ENCODE measurements around the gene SPPL3. TPM values are rescaled to one million over a fixed set of nuclear protein-coding genes. Genes with fewer than 3 reads are reported as not detected.

The SPPL3 gene
- total RNA-seq, 1 experiment from 2014 or later, result 32.5 TPM

- no peaks in the 10 kb centered on the region for H3K27me3 Mint-ChIP-seq (ENCODE audit: low read depth)
- H3K4me1 Mint-ChIP-seq, result peaks cover 3% of the 10 kb centered on the region
- H3K9me3 Mint-ChIP-seq, result no peaks in the 10 kb centered on the region
- DNase-seq (ENCODE audit: low spot score), result no peak
- H3K27ac Mint-ChIP-seq, result no peak overlapping the region
- TF ChIP-seq CREM (CRISPR knock-in tag; IDR thresholded peaks at IDR 0.05) (no peak), E2F4 (CRISPR knock-in tag; IDR thresholded peaks at IDR 0.05; ENCODE audit: borderline replicate concordance, low read depth) (no peak), ATF6 (CRISPR knock-in tag; IDR thresholded peaks at IDR 0.05) (no peak), SMAD3 (CRISPR knock-in tag; IDR thresholded peaks at IDR 0.05; ENCODE audit: borderline replicate concordance) (no peak), USF1 (CRISPR knock-in tag; IDR thresholded peaks at IDR 0.05) (no peak), RELA (CRISPR knock-in tag; IDR thresholded peaks at IDR 0.05; ENCODE audit: borderline replicate concordance) (no peak), AR (CRISPR knock-in tag; IDR thresholded peaks at IDR 0.05) (no peak), SP1 (CRISPR knock-in tag; conservative IDR thresholded peaks at IDR 0.05) (no peak), PRDM15 (CRISPR knock-in tag; IDR thresholded peaks at IDR 0.05) (no peak), IRF2 (CRISPR knock-in tag; IDR thresholded peaks at IDR 0.05; ENCODE audit: borderline replicate concordance, low read depth) (no peak)
- TF ChIP-seq, protein P1, sequence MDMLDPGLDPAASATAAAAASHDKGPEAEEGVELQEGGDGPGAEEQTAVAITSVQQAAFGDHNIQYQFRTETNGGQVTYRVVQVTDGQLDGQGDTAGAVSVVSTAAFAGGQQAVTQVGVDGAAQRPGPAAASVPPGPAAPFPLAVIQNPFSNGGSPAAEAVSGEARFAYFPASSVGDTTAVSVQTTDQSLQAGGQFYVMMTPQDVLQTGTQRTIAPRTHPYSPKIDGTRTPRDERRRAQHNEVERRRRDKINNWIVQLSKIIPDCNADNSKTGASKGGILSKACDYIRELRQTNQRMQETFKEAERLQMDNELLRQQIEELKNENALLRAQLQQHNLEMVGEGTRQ (CRISPR knock-in tag; IDR thresholded peaks at IDR 0.05), result no peak
- ChIA-PET CTCF (no interaction called here), POLR2A (no interaction called here)
- H3K36me3 Mint-ChIP-seq, result no peaks in the 10 kb centered on the region
- no peak for ATAC-seq
- no peak overlapping the region for H3K4me3 Mint-ChIP-seq
These were observed 37.3 kb upstream of the SPPL3 start for GRCh38 chr12:120941412-120941811.

DNA sequence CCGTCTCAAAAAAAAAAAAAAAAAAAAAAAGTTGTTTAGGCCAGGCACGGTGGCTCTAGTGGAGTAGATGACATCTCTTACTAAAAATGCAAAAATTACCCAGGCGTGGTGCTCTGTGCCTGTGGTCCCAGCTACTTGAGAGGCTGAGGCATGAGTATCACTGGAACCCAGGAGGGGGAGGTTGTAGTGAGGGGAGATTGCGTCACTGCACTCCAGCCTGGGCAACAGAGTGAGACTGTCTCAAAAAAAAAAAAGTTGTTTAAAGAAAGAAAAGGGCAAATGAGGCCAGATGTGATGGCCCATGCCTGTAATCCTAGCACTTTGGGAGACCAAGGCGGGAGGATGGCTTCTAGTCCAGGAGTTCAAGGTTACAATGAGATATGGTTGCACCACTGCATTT, 36.6 kb upstream of the SPPL3 start:
- Mint-ChIP-seq H3K4me1 (peaks cover 3% of the 10 kb centered on the region), H3K27me3 (ENCODE audit: low read depth) (no peaks in the 10 kb centered on the region), H3K36me3 (no peaks in the 10 kb centered on the region), H3K9me3 (no peaks in the 10 kb centered on the region), H3K27ac (no peak overlapping the region), H3K4me3 (no peak overlapping the region)
- DNase-seq (ENCODE audit: low spot score) (no peak), ATAC-seq (no peak)
- POLR2A ChIA-PET, result interaction anchor here (0.6 kb wide), 1 partner anchor 50 kb away, joined by 4 read pairs; no protein-coding TSS in a partner anchor
- TF ChIP-seq MAX (CRISPR knock-in tag; IDR thresholded peaks at IDR 0.05) (no peak), E2F5 (CRISPR knock-in tag; IDR thresholded peaks at IDR 0.05) (no peak), GABPB1 (CRISPR knock-in tag; IDR thresholded peaks at IDR 0.05) (0 out of 2 replicates have a peak, but pooled peaks have one; percentile 28), IRF2 (CRISPR knock-in tag; IDR thresholded peaks at IDR 0.05; ENCODE audit: borderline replicate concordance, low read depth) (no peak), ATF3 (CRISPR knock-in tag; conservative IDR thresholded peaks at IDR 0.05) (no peak), NFYB (CRISPR knock-in tag; conservative IDR thresholded peaks at IDR 0.05; ENCODE audit: low read depth) (no peak), EMX1 (CRISPR knock-in tag; IDR thresholded peaks at IDR 0.05) (no peak)
- CTCF ChIA-PET, result no interaction called here
